ENCODE data around the gene CPED1.
"Not testable (repeated sequence)": the region's sequence is repeated elsewhere in the genome, so short reads cannot be mapped to it uniquely, and the experiment has no call there.

CPED1 gene

GRCh38 chr7:121267612-121268011 is 279.1 kb downstream of the CPED1 start:
- no peak for DNase-seq

- no peak for DNase-seq
Measured at GRCh38 chr7:121269798-121270197, 281.3 kb downstream of the CPED1 start.

GRCh38 chr7:121271098-121271497 is 282.6 kb downstream of the CPED1 start:
- DNase-seq = no peak

- DNase-seq = no peak
Measured at GRCh38 chr7:121271916-121272315, 283.4 kb downstream of the CPED1 start.

GRCh38 chr7:121272676-121273075 is 284.2 kb downstream of the CPED1 start:
- DNase-seq = no peak

GRCh38 chr7:121273467-121274167 is 285.1 kb downstream of the CPED1 start:
- DNase-seq = no peak

GRCh38 chr7:121274467-121274866 is 286.0 kb downstream of the CPED1 start:
- DNase-seq = no peak

GRCh38 chr7:121275204-121275603 is 286.7 kb downstream of the CPED1 start:
- DNase-seq = no peak

- no peak for DNase-seq
Measured at GRCh38 chr7:121276313-121276712, 287.8 kb downstream of the CPED1 start.

GRCh38 chr7:121278120-121279021 is 289.9 kb downstream of the CPED1 start:
- no peak for DNase-seq

- DNase-seq = no peak
Measured at GRCh38 chr7:121279060-121279620, 290.6 kb downstream of the CPED1 start.

- no peak for DNase-seq
Measured at GRCh38 chr7:121279822-121280221, 291.3 kb downstream of the CPED1 start.

- DNase-seq = no peak
Measured at GRCh38 chr7:121280656-121281055, 292.1 kb downstream of the CPED1 start.

- no peak for DNase-seq
Measured at GRCh38 chr7:121282129-121282528, 293.6 kb downstream of the CPED1 start.

- DNase-seq = no peak
Measured at GRCh38 chr7:121285066-121285667, 296.7 kb downstream of the CPED1 start.

GRCh38 chr7:121286186-121286585 is 297.7 kb downstream of the CPED1 start:
- DNase-seq = no peak

GRCh38 chr7:121286742-121287734 is 298.5 kb downstream of the CPED1 start:
- DNase-seq = no peak

- no peak for DNase-seq
Measured at GRCh38 chr7:121288894-121289293, 300.4 kb downstream of the CPED1 start.

GRCh38 chr7:121289930-121290329 is 301.4 kb downstream of the CPED1 start:
- not testable (repeated sequence) for DNase-seq

- DNase-seq = no peak
Measured at GRCh38 chr7:121294448-121294992, 306.0 kb downstream of the CPED1 start.

GRCh38 chr7:121297843-121298242 is 309.3 kb downstream of the CPED1 start:
- no peak for DNase-seq

GRCh38 chr7:121298831-121299239 is 310.3 kb downstream of the CPED1 start:
- DNase-seq = no peak

All from KG1 (cell line).